B cell (primary cell): ENCODE results near the gene BACH2.

Source experiments
- EZH2 ChIP-seq: IDR thresholded peaks from 2 replicates; pipeline ENCODE4 v1.6.1; 2012; ENCODE audit warnings: borderline replicate concordance, low read depth, mild to moderate bottlenecking, moderate library complexity, low read length; ENCODE audit not compliant: insufficient read depth, poor library complexity, severe bottlenecking
- TF ChIP-seq, protein P1 (sequence below): fragments of 200-600 bp; IDR thresholded peaks from one replicate; pipeline ENCODE4 v1.8.0; 2022; ENCODE audit warnings: antibody characterized with exemption, mild to moderate bottlenecking

DNA sequence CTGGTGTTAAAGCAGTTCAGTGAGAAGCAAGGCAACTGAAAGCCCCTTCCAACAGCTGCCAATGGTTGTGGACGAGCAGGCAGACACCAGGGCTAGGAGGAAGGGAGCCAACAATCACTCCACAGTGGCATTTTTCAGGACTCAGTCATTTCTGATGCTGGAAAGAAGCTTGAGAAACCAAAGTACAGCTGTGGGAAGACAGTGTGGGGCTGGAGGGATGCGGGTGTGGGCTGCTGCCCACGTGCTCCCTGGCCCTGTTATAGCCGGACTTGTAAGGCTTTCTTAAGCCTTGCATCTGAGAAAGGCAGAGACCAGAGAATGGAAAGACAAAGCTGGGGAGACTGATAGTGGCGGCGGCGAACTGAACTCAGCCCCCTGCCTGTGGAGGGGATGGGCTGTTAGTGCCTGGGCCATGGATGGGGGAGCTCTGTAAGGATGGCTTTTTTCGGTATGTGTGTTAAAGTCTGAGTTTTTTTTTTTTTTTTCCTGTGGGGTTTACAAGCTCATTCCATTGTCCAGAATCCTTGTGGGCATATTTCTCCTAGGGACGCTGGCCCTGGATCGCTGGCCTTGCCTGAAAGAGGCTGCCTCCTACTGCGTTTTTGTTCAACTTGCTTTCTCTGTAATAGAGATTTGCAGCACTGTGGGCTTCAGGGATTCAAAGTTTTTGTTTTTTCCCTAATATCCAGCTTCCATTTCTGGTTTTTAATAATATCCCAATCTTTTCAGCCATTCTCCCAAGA lies 310.7 kb downstream of the BACH2 start:
- TF ChIP-seq, protein P1, sequence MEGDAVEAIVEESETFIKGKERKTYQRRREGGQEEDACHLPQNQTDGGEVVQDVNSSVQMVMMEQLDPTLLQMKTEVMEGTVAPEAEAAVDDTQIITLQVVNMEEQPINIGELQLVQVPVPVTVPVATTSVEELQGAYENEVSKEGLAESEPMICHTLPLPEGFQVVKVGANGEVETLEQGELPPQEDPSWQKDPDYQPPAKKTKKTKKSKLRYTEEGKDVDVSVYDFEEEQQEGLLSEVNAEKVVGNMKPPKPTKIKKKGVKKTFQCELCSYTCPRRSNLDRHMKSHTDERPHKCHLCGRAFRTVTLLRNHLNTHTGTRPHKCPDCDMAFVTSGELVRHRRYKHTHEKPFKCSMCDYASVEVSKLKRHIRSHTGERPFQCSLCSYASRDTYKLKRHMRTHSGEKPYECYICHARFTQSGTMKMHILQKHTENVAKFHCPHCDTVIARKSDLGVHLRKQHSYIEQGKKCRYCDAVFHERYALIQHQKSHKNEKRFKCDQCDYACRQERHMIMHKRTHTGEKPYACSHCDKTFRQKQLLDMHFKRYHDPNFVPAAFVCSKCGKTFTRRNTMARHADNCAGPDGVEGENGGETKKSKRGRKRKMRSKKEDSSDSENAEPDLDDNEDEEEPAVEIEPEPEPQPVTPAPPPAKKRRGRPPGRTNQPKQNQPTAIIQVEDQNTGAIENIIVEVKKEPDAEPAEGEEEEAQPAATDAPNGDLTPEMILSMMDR = no peak
- no peak for TF ChIP-seq EZH2
